PFSK-1 (cell line): ENCODE data around the gene FARS2.

ENCODE experiments used
- FOXP2 ChIP-seq: optimal IDR thresholded peaks from 2 replicates; pipeline ENCODE3; 2011; ENCODE audit warnings: borderline replicate concordance, control low read depth, inconsistent platforms; ENCODE audit not compliant: insufficient read depth; ENCODE audit errors: extremely low read length, extremely low read depth
- POLR2AphosphoS5 ChIP-seq: IDR thresholded peaks from 2 replicates; pipeline ENCODE4 v1.6.1; 2012; ENCODE audit warnings: low read depth, mild to moderate bottlenecking, control low read depth, low read length, moderate library complexity
- REST ChIP-seq, 2 experiments: IDR thresholded peaks; 2 replicates each; pipeline versions ENCODE4 v1.6.1 to v1.8.0; 2011 to 2012; ENCODE audit warnings: low read depth in 2 of 2, low read length in 2 of 2, control low read depth in 1 of 2, inconsistent platforms in 1 of 2, mild to moderate bottlenecking in 1 of 2, moderate library complexity in 1 of 2; ENCODE audit not compliant: insufficient read depth in 1 of 2
- SIN3A ChIP-seq: IDR thresholded peaks from 2 replicates; pipeline ENCODE4 v1.6.1; 2012; ENCODE audit warnings: mild to moderate bottlenecking, low read length, moderate library complexity, borderline replicate concordance; ENCODE audit not compliant: insufficient read depth
- TAF1 ChIP-seq: IDR thresholded peaks from 2 replicates; pipeline ENCODE4 v1.6.1; 2012; ENCODE audit warnings: low read length, control low read depth, borderline replicate concordance; ENCODE audit not compliant: insufficient read depth

FARS2 gene

DNA sequence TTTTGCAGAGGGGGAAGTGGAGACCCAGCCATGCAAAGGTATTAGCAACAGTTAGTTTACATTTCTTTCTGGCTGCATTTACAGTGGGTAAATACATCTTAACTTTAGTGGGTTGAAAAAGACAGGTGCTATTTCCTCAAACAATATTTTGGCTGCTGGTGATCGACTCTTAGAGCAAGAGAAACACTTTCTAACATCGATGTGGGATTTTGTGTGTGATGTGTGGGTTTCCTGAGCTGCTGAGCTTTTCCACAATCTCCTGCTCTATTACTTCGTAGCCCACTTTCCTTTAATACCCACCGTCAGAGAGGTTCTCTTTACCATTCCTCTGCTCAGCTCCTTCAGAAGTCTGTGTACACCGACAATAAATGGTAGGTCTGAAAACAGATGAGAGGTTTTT is 406.4 kb downstream of the FARS2 start:
- TF ChIP-seq SIN3A (no peak), POLR2AphosphoS5 (no peak), REST (IDR thresholded peaks at IDR 0.05; ENCODE audit: insufficient read depth in 1 of 2, low read depth in 2 of 2, low read length in 2 of 2) (no peak), FOXP2 (no peak), TAF1 (no peak)

GRCh38 chr6:5670381-5670780 is 409.1 kb downstream of the FARS2 start:
- TF ChIP-seq REST (IDR thresholded peaks at IDR 0.05; ENCODE audit: insufficient read depth in 1 of 2, low read depth in 2 of 2, low read length in 2 of 2) (no peak), POLR2AphosphoS5 (no peak)

DNA sequence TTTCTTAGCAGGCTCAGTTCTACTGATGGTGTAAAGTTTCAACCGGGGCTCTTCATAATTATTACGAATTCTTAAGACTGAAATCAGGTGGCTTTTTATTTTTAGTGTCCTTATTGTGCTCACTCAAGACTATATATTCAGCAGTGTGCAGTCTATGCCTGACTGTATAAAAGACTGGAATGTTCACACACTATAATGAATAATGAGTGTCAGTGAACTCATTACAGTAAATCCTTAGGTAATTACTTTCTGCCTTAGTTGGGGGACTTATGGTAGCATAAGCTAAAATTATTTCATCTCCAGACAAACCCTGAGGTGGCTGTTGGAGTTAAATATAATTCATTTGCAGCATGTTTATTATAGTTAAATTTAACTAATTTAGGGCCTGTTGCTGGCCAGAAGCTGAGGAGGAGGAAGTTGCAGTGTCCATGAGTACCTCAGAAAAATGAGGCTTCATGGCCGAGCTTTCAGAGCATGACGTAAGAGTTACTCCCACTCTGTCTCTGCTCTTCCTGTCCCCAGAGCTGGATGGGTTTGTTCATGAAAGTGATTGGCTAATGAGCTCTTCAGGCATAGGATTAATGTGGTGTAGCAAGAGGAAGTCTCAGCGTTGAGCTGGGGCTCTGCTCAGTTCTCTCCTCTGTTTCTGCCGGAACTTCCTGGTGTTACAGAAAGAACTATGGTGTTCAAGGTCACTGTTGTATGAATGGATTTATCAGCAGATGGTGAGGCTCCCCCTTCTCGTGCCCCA is 409.7 kb downstream of the FARS2 start:
- TF ChIP-seq FOXP2 (no peak), POLR2AphosphoS5 (no peak)

DNA sequence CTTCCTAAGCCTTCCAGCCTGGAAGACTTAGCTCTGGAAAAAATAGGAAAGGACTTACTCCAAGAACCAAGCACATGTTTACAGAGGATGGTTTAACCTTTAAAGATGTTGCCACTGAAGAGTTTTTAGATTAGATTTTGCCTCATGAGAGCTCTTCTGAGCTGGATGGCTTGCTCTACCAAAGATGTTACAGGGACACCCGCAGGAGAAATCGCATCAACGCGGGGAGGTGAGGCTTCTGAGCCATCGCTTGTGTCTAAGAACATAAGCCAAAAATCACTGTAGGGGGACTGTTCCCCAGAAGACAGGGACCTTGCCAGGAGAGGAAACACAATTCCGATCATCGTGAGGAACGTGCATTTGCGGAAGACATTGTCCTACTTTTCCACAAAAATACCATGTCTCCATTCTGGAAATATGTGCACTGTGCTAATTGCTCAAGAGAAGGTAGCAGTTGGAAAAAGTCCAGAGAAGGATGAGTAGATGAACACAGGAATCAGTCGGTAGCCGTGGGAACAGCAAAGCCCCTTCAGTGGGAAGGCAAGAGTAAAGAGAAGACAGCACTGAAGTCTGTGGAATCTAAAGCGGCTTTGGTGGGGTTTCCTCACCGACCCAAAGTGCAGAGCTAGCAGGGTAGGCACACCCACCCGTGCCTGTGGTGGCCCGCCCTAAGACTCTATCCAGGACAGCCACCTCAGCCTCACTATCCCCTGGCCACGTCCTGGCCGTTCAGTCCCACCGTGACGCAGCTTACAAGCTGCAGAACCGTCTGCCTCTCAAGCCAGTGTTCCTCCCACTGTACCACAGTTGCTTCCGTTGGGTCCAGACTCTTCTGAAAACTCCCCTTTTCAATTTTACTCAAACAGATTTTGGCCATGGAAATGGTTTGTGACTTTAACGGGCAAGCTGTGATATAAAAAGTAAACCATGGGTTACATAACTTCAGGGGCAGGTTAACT is 410.6 kb downstream of the FARS2 start:
- TF ChIP-seq SIN3A: no peak
- no peak for TF ChIP-seq REST (IDR thresholded peaks at IDR 0.05; ENCODE audit: insufficient read depth in 1 of 2, low read depth in 2 of 2, low read length in 2 of 2)
- no peak for TF ChIP-seq POLR2AphosphoS5
- no peak for TF ChIP-seq TAF1
- no peak for TF ChIP-seq FOXP2

DNA sequence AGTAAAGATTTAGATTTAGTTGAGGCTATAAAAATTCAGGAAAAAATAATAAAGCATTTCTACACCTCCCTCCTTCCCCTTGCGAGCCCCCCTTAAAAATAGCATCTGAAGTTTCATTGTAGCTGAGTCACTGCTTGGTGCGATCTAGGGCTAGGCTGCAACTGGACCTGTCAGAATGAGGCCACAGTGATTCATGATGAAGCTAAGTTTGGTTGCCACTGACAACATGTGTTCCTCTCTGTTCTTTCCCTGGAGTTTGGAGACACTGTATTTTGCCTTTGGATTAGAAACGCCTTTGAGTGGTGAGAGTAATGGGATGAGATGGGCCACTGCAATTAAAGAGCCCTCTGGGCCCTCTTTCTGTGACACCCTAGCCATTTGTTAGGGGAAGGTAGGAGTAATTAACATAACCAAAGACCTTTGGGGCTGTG is 411.3 kb downstream of the FARS2 start:
- TF ChIP-seq REST (IDR thresholded peaks at IDR 0.05; ENCODE audit: insufficient read depth in 1 of 2, low read depth in 2 of 2, low read length in 2 of 2) (no peak), SIN3A (no peak), TAF1 (no peak)
